ENCODE data around the gene ADCY10.

The ADCY10 gene

GRCh38 chr1:167803358-167804207 lies 110.4 kb downstream of the ADCY10 start:
- peak; percentile 88 for DNase-seq

GRCh38 chr1:167802235-167802634 lies 111.7 kb downstream of the ADCY10 start:
- DNase-seq = no peak

- no peak for DNase-seq
Observed at GRCh38 chr1:167800251-167800650, 113.7 kb downstream of the ADCY10 start.

DNA sequence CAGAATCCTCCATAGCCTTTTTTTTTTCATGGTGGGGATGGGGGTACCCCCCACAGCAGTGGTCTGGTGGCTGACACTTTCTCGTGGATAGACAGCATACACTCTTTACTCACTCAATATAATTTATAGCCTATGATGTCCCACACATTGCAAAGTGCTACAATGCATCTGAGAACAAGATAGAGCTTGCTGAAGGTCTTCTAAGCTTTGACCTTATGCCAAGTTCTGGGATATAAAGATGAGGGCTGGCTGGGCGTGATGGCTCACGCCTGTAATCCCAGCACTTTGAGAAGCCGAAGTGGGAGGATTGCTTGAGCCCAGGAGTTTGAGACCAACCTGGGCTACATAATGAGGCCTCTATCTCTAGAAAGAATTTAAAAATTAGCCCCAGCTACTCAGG lies 114.2 kb downstream of the ADCY10 start:
- DNase-seq = no peak

- DNase-seq = no peak
Observed at GRCh38 chr1:167798952-167799351, 115.0 kb downstream of the ADCY10 start.

DNA sequence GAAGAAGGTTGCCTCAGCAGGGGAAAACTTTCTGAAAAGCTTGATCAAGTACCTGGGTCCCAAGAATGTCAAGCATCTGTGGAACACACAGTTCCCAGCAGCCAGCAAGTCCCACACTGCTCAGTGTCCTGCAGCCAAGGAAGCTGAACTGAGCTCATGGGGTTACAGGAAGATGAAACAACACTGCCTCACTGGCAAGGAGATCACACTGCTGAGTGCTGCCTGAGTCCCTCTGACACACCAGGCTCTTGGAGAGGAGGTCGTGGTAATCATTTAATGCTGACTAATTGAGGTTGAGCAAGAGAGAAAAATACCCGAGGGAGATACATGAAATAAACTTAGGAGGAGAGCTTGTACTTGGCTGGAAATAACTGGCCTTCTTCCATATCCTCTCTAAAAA lies 116.9 kb downstream of the ADCY10 start:
- DNase-seq = no peak

GRCh38 chr1:167795810-167796740 lies 117.9 kb downstream of the ADCY10 start:
- no peak for DNase-seq

GRCh38 chr1:167794043-167794442 lies 119.9 kb downstream of the ADCY10 start:
- no peak for DNase-seq

GRCh38 chr1:167792188-167792565 lies 121.8 kb downstream of the ADCY10 start:
- no peak for DNase-seq

GRCh38 chr1:167791281-167792187 lies 122.4 kb downstream of the ADCY10 start:
- DNase-seq = no peak

DNA sequence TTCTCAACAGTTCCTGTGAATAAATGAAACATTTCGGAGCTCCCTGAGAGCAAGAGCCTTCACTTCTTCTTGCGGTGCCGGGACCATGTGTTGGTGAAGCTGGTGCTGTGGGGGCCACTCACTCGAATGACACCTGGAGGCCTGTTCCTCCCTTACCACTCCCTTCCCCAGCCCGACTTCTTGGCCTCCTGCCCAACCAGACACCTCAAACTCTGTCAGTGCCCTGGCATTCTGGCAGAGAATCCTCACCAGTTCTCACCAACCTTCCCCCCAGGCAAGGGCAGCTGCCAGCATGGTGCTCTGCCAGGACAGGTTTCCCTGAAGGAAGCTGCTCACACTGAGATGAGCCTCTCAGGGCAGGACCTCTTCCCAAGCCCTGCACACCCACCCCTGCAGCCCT lies 123.8 kb downstream of the ADCY10 start:
- DNase-seq = no peak

DNA sequence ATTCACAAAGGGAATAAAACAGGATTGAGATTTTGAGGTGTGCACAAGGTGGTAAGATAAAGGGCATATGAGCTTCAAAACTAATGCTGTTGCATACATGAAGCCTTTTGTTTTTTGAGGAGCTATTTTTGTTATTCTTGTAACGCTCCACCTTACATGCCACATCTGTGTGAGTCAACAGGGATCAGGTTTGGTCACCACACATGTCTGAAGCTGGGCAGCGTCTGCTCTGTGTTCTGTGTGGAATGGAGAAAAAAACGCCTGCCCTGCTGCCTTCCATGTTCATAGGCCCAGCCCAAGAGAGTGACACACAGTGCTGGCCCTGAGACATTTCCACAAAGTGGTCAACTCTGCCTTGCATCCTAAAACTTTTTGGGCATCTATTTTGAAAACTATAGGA lies 124.4 kb downstream of the ADCY10 start:
- DNase-seq = no peak

DNA sequence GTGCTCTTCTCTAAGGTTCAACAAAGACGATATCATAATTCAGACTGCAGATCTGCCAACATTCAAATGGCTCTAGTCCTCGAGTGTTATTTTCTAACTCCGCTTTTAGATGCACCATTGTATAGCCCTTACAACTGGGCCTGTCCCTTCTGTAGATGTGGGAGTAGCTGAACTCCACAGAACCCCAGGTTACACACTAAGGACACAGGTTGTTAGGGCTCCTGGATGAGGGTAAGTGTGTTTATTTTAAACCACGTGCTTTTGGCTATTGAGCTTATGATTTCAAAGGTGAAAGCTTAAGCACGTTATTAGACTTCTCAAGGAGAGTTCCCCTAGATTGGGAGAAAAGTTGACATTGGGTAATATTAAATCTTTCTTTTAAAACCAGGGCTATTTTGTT lies 127.4 kb downstream of the ADCY10 start:
- no peak for DNase-seq

GRCh38 chr1:167784876-167785550 lies 128.9 kb downstream of the ADCY10 start:
- no peak for DNase-seq

GRCh38 chr1:167782946-167783345 lies 131.0 kb downstream of the ADCY10 start:
- DNase-seq = no peak

- DNase-seq = no peak
Observed at GRCh38 chr1:167781558-167781957, 132.4 kb downstream of the ADCY10 start.

DNA sequence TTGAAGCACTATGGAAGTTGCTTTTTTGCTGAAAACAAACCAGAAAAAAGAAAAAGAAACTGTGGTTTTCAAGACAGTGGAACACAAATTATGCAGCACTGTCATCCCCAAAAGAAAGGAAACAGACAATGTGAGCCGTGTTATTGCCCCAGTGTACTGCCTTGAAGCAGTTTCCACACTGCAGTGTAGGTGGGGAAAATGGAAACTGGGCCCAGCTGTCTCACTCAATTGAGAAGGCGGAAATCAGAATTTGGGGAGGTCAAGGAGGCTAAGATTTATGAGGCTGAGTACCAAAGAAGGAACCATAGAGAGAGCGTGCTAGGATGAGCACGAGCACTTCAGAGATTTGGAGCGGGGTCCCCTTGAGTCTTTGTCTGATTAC lies 136.7 kb downstream of the ADCY10 start:
- DNase-seq = no peak

DNA sequence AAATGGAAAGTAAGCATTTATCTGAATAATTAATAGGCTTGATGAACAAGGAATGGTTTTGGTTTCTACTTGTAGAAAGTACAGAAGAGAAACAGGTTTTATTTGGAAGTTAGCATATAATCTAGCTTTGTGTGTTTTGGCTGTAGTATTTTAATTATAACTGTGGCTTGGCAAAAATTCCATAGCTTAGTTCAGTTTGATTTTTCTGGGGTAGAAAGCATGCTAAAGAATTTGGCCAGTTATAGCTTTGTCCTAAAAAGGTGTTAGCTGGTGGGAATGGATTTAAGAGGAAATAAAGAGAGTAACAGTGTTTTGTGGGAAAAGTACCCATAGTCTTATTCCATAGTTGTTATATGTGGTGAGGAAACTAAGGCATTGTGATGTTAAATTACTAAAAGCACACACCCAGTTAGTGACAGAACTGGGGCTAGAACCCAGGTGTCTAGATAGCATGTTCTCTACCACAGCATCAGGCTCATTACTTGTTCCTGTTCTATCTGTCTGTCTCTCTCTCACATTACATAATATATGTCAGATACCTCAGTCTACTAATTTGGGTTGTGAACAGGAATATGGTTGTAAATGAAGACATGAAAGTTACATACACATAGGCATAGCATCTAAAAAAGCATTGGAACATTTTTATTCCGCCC lies 137.2 kb downstream of the ADCY10 start:
- no peak for DNase-seq

GRCh38 chr1:167776151-167776550 lies 137.8 kb downstream of the ADCY10 start:
- DNase-seq = no peak

DNA sequence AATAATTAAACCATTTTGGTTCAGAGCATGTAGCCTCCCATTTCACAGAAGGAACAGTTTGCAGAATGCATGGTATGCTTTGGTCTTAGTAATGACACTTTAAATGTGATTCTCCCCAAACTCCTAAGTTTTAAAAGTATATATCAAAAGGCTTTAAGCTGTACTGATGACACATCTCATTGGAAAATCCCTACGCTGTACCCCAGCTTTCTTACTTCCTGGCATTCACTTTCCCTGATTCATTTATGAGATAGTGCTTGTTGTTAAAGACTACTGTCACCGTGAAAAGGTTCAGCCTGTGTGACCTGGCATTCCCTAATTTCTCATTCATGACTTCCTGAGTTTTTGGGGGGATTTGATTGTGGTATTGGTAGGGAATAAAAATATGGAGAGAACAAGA lies 138.8 kb downstream of the ADCY10 start:
- DNase-seq = no peak

GRCh38 chr1:167774710-167775109 lies 139.2 kb downstream of the ADCY10 start:
- no peak for DNase-seq

GRCh38 chr1:167773516-167773915 lies 140.4 kb downstream of the ADCY10 start:
- DNase-seq = no peak
